CD14-positive monocyte (primary cell): ENCODE measurements around the gene SNX1. TPM values are rescaled to one million over a fixed set of nuclear protein-coding genes. Genes with fewer than 3 reads are reported as not detected.

Experiments used
- DNase-seq, 3 donors: peaks; one replicate each; pipeline ENCODE4 v3.0.0-alpha.2; 2011 to 2022
- H2AFZ ChIP-seq: 2 replicates; pipeline ENCODE4 v1.6.0; 2012; ENCODE audit warnings: mild to moderate bottlenecking, low read depth, low read length, inconsistent platforms; ENCODE audit not compliant: insufficient read depth, poor library complexity, severe bottlenecking
- H3K27ac ChIP-seq, 2 donors: 1 replicate in 1 of 2; 2 replicates in 1 of 2; pipeline ENCODE4 v1.5.1; 2012 to 2013; ENCODE audit warnings: low read length in 2 of 2, control low read depth in 1 of 2, inconsistent platforms in 1 of 2, low read depth in 1 of 2, mild to moderate bottlenecking in 1 of 2
- H3K27me3 ChIP-seq, 2 donors: one replicate each; pipeline versions ENCODE4 v1.6.0 to v1.6.1; 2011 to 2013; ENCODE audit warnings: low read length in 2 of 2; ENCODE audit not compliant: control insufficient read depth in 2 of 2, insufficient read depth in 2 of 2
- H3K36me3 ChIP-seq, 2 donors: replicated peaks in 1 of 2; 1 replicate in 1 of 2; 2 replicates in 1 of 2; pipeline versions ENCODE4 v1.5.1 to v1.6.1; 2012 to 2013; ENCODE audit warnings: low read length in 2 of 2, control low read depth in 1 of 2, inconsistent platforms in 1 of 2, mild to moderate bottlenecking in 1 of 2; ENCODE audit not compliant: insufficient read depth in 2 of 2, control insufficient read depth in 1 of 2
- H3K4me1 ChIP-seq, 2 donors: 1 replicate in 1 of 2; 2 replicates in 1 of 2; pipeline versions ENCODE4 v1.5.1 to v1.6.1; 2012 to 2013; ENCODE audit warnings: low read length in 2 of 2, control low read depth in 1 of 2, inconsistent platforms in 1 of 2, mild to moderate bottlenecking in 1 of 2, moderate library complexity in 1 of 2; ENCODE audit not compliant: insufficient read depth in 2 of 2, control insufficient read depth in 1 of 2
- H3K4me2 ChIP-seq: replicated peaks from 2 replicates; pipeline ENCODE3; 2012; ENCODE audit warnings: low read length, moderate library complexity, mild to moderate bottlenecking; ENCODE audit not compliant: poor library complexity, severe bottlenecking; ENCODE audit errors: extremely low read depth
- H3K4me3 ChIP-seq, 3 experiments: fragments of 200-600 bp in 1 of 3; sonication (generic) in 1 of 3; replicated peaks in 1 of 3; 1 replicate in 2 of 3; 2 replicates in 1 of 3; pipeline ENCODE4 v1.5.1; 2011 to 2013; ENCODE audit warnings: low read length in 3 of 3, mild to moderate bottlenecking in 3 of 3, control low read depth in 2 of 3, low read depth in 2 of 3, inconsistent platforms in 1 of 3, moderate library complexity in 1 of 3
- H3K79me2 ChIP-seq: 2 replicates; pipeline ENCODE4 v1.6.0; 2012; ENCODE audit warnings: mild to moderate bottlenecking, control low read depth, inconsistent platforms, low read length, moderate library complexity; ENCODE audit not compliant: insufficient read depth
- H3K9ac ChIP-seq: 2 replicates; pipeline ENCODE4 v1.6.0; 2017; ENCODE audit warnings: low read length, mild to moderate bottlenecking; ENCODE audit not compliant: insufficient read depth, poor library complexity, severe bottlenecking
- H3K9me3 ChIP-seq, 2 donors: replicated peaks in 1 of 2; 1 replicate in 1 of 2; 2 replicates in 1 of 2; pipeline versions ENCODE4 v1.5.1 to v1.6.1; 2012 to 2013; ENCODE audit warnings: low read length in 2 of 2, control low read depth in 1 of 2; ENCODE audit not compliant: control insufficient read depth in 1 of 2, insufficient read depth in 1 of 2
- H4K20me1 ChIP-seq: 2 replicates; pipeline ENCODE4 v1.6.0; 2012; ENCODE audit warnings: mild to moderate bottlenecking, low read length, control low read depth, moderate library complexity; ENCODE audit not compliant: insufficient read depth
- H3K27ac Mint-ChIP-seq, 7 donors: one replicate each; pipeline ENCODE4 v1.8.0; 2020; ENCODE audit warnings: mild to moderate bottlenecking in 7 of 7, mixed read lengths in 7 of 7, moderate library complexity in 6 of 7, inconsistent platforms in 2 of 7
- H3K27me3 Mint-ChIP-seq, 3 donors: one replicate each; pipeline ENCODE4 v1.8.0; 2021 to 2022; ENCODE audit warnings: low read depth in 3 of 3, mild to moderate bottlenecking in 3 of 3, mixed read lengths in 3 of 3, moderate library complexity in 3 of 3, inconsistent platforms in 1 of 3
- H3K36me3 Mint-ChIP-seq, 2 donors: one replicate each; pipeline ENCODE4 v1.8.0; 2020; ENCODE audit warnings: mixed read lengths in 2 of 2, inconsistent platforms in 1 of 2, mild to moderate bottlenecking in 1 of 2
- H3K4me1 Mint-ChIP-seq: one replicate; pipeline ENCODE4 v1.8.0; 2020; ENCODE audit warnings: mild to moderate bottlenecking, mixed read lengths
- H3K4me3 Mint-ChIP-seq, 2 donors: one replicate each; pipeline ENCODE4 v1.8.0; 2020; ENCODE audit warnings: mild to moderate bottlenecking in 2 of 2, mixed read lengths in 2 of 2, moderate library complexity in 1 of 2
- H3K9me3 Mint-ChIP-seq, 7 donors: one replicate each; pipeline ENCODE4 v1.8.0; 2020 to 2022; ENCODE audit warnings: mixed read lengths in 7 of 7, mild to moderate bottlenecking in 6 of 7, moderate library complexity in 6 of 7, inconsistent platforms in 2 of 7
- CTCF ChIP-seq: fragments of 200-600 bp; IDR thresholded peaks from one replicate; pipeline ENCODE4 v1.8.0; 2022; ENCODE audit warnings: antibody characterized with exemption, mild to moderate bottlenecking
- WGBS: methylation state at CpG from one replicate; pipeline ENCODE4 v1.1.5; 2013; ENCODE audit warnings: missing lambda C conversion rate; ENCODE audit not compliant: insufficient coverage; 5-methylcytosine and 5-hydroxymethylcytosine counted together
- intact Hi-C, 2 donors: fragments of 100-400 bp; cut with micrococcal nuclease; formaldehyde crosslinking; loops; one replicate each; pipeline versions ENCODE4 v1.15.0 to v1.15.1; 2023
- polyA plus RNA-seq, 3 donors: library from polyadenylated mRNA; depleted of rRNA in 1 of 3; unstranded in 2 of 3; stranded (reverse) in 1 of 3; fragments of 300-500 nt in 2 of 3; fragments of >200 nt in 1 of 3; fragmentation: Illumina TruSeq in 2 of 3; gene quantifications; 1 replicate in 2 of 3; 2 replicates in 1 of 3; pipeline ENCODE4 v1.2.3, GENCODE V29; 2012 to 2021
- small RNA-seq: library from RNA; depleted of rRNA; stranded (forward); fragments of <200 nt; gene quantifications from one replicate; pipeline ENCODE3, GENCODE V24; 2012; ENCODE audit warnings: low read depth; ENCODE audit not compliant: insufficient read length

Gene SNX1
- polyA plus RNA-seq, 3 donors: 104 to 115 (median 115) TPM

- WGBS: no CpG with 5 or more reads among the region's 9 CpGs
- no peak overlapping the region for H2AFZ ChIP-seq
- DNase-seq: no peak
- intact Hi-C loops: no loop called here
- H4K20me1 ChIP-seq: no peaks in the 10 kb centered on the region
- peak overlapping the region in 1 of 2 donors; percentile 23 for H3K27ac ChIP-seq
- no peak overlapping the region for H3K4me3 Mint-ChIP-seq
- no peak for TF ChIP-seq CTCF
- H3K27me3 ChIP-seq: no peaks in the 10 kb centered on the region
- no peaks in the 10 kb centered on the region for H3K9me3 ChIP-seq
- H3K36me3 ChIP-seq: peaks cover 15 to 57% of the 10 kb centered on the region in 2 donors
- H3K36me3 Mint-ChIP-seq: peaks cover 34 to 58% of the 10 kb centered on the region in 2 donors
- H3K9me3 Mint-ChIP-seq: no peaks in the 10 kb centered on the region
- no peaks in the 10 kb centered on the region for H3K79me2 ChIP-seq
- no peak overlapping the region for H3K4me2 ChIP-seq
- no peak overlapping the region for H3K9ac ChIP-seq
- peak overlapping the region in 3 of 7 donors; percentile 37 to 41 (median 37) for H3K27ac Mint-ChIP-seq
- peaks cover 5 to 7% of the 10 kb centered on the region in 2 donors for H3K4me1 ChIP-seq
- peaks cover 0 to 1% (median 1%) of the 10 kb centered on the region in 3 donors for H3K27me3 Mint-ChIP-seq
- H3K4me3 ChIP-seq: no peak overlapping the region
- H3K4me1 Mint-ChIP-seq: peaks cover 11% of the 10 kb centered on the region
Measured at GRCh38 chr15:64185146-64185911, 89.5 kb downstream of the SNX1 start.

- H3K36me3 ChIP-seq: peaks cover 14 to 74% of the 10 kb centered on the region in 2 donors
- WGBS: no CpG with 5 or more reads among the region's 2 CpGs
- H4K20me1 ChIP-seq: no peaks in the 10 kb centered on the region
- H3K27me3 Mint-ChIP-seq: peaks cover 0 to 1% (median 1%) of the 10 kb centered on the region in 3 donors
- H3K79me2 ChIP-seq: no peaks in the 10 kb centered on the region
- H3K9me3 Mint-ChIP-seq: no peaks in the 10 kb centered on the region
- intact Hi-C loops: no loop called here
- H3K36me3 Mint-ChIP-seq: peaks cover 27 to 57% of the 10 kb centered on the region in 2 donors
- no peak overlapping the region for H3K4me2 ChIP-seq
- no peaks in the 10 kb centered on the region for H3K4me1 ChIP-seq
- H3K4me3 Mint-ChIP-seq: no peak overlapping the region
- H3K9ac ChIP-seq: no peak overlapping the region
- no peak for DNase-seq
- no peaks in the 10 kb centered on the region for H3K4me1 Mint-ChIP-seq
- H3K27me3 ChIP-seq: no peaks in the 10 kb centered on the region
- no peak for TF ChIP-seq CTCF
- no peak overlapping the region for H3K27ac ChIP-seq
- H2AFZ ChIP-seq: no peak overlapping the region
- no peak overlapping the region for H3K4me3 ChIP-seq
- peak overlapping the region in 1 of 7 donors; percentile 30 for H3K27ac Mint-ChIP-seq
- H3K9me3 ChIP-seq: no peaks in the 10 kb centered on the region
Measured at GRCh38 chr15:64187396-64188191, 91.8 kb downstream of the SNX1 start.

Small RNAs within 50 kb of the gene (small RNA-seq; reads per million reads assigned to genes)
- gene RF00019: not detected

Other genes with a start within 250 kb of the SNX1 start
- gene DAPK2, start 49.5 kb upstream of the SNX1 start, polyA plus RNA-seq: 1 to 10 TPM in 2 of 3 donors, under 1 TPM in 1; 0.59 to 4.1 (median 2.1) TPM
- gene CIAO2A, start 2.1 kb upstream of the SNX1 start, polyA plus RNA-seq: 100 to 1,000 TPM in 2 of 3 donors, 10 to 100 TPM in 1; 98.2 to 265 (median 261) TPM
- 1 to 10 TPM in 1 of 3 donors, under 1 TPM in 2; 0.19 to 1.2 (median 0.80) TPM for gene SNX22, start 55.7 kb downstream of the SNX1 start, polyA plus RNA-seq
- 100 to 1,000 TPM; 224 to 532 (median 520) TPM for gene PPIB, start 67.0 kb downstream of the SNX1 start, polyA plus RNA-seq